ENCODE measurements around the gene C1orf210.

C1orf210 gene

GRCh38 chr1:43253876-43254275, 31.5 kb downstream of the C1orf210 start:
- Histone ChIP-seq H3K9me2 (replicated peaks; ENCODE audit: low read depth, low read length) (no peaks in the 10 kb centered on the region), H3F3A (ENCODE audit: low read depth) (no peaks in the 10 kb centered on the region), H3K9me3 (ENCODE audit: insufficient read depth, low read depth, low read length) (0 out of 2 replicates have a peak, but pooled peaks cover 4% of the 10 kb centered on the region), H3K9ac (ENCODE audit: low read depth, low read length, poor library complexity, severe bottlenecking) (no peak overlapping the region), H3K4me3 (ENCODE audit: low read length, poor library complexity, severe bottlenecking) (no peak overlapping the region), H3K36me3 (ENCODE audit: insufficient read depth, low read length) (no peaks in the 10 kb centered on the region), H4K20me1 (ENCODE audit: insufficient read depth, low read length, poor library complexity, severe bottlenecking) (no peaks in the 10 kb centered on the region), H2AFZ (ENCODE audit: low read length) (no peak overlapping the region), H3K27me3 (ENCODE audit: insufficient read depth, low read length, poor library complexity, severe bottlenecking) (no peaks in the 10 kb centered on the region), H3K4me2 (ENCODE audit: low read depth, low read length, poor library complexity, severe bottlenecking) (no peak overlapping the region), H3K4me1 (ENCODE audit: insufficient read depth, low read length, poor library complexity, severe bottlenecking) (no peaks in the 10 kb centered on the region), H3K79me2 (ENCODE audit: insufficient read depth, low read length) (no peaks in the 10 kb centered on the region)
- TF ChIP-seq CTCF (conservative IDR thresholded peaks at IDR 0.05; ENCODE audit: low read length): no peak
- no peak for TF ChIP-seq EZH2phosphoT487 (IDR thresholded peaks at IDR 0.05; ENCODE audit: borderline replicate concordance)

- no peaks in the 10 kb centered on the region for H3K9me2 ChIP-seq (replicated peaks; ENCODE audit: low read depth, low read length)
Measured at GRCh38 chr1:43253173-43253572, 32.2 kb downstream of the C1orf210 start.

GRCh38 chr1:43252225-43252624, 33.2 kb downstream of the C1orf210 start:
- Histone ChIP-seq H3F3A (ENCODE audit: low read depth) (no peaks in the 10 kb centered on the region), H3K27me3 (ENCODE audit: insufficient read depth, low read length, poor library complexity, severe bottlenecking) (peaks cover under 1% of the 10 kb centered on the region), H3K4me2 (ENCODE audit: low read depth, low read length, poor library complexity, severe bottlenecking) (no peak overlapping the region), H3K9me3 (ENCODE audit: insufficient read depth, low read depth, low read length) (peaks cover 2% of the 10 kb centered on the region; the same call in 1 of the 2 replicates), H3K4me3 (ENCODE audit: low read length, poor library complexity, severe bottlenecking) (no peak overlapping the region), H3K9me2 (replicated peaks; ENCODE audit: low read depth, low read length) (no peaks in the 10 kb centered on the region), H3K36me3 (ENCODE audit: insufficient read depth, low read length) (no peaks in the 10 kb centered on the region), H2AFZ (ENCODE audit: low read length) (no peak overlapping the region), H3K4me1 (ENCODE audit: insufficient read depth, low read length, poor library complexity, severe bottlenecking) (no peaks in the 10 kb centered on the region), H4K20me1 (ENCODE audit: insufficient read depth, low read length, poor library complexity, severe bottlenecking) (no peaks in the 10 kb centered on the region), H3K9ac (ENCODE audit: low read depth, low read length, poor library complexity, severe bottlenecking) (no peak overlapping the region), H3K79me2 (ENCODE audit: insufficient read depth, low read length) (no peaks in the 10 kb centered on the region)
- TF ChIP-seq EZH2phosphoT487 (IDR thresholded peaks at IDR 0.05; ENCODE audit: borderline replicate concordance): no peak
- no peak for TF ChIP-seq CTCF (conservative IDR thresholded peaks at IDR 0.05; ENCODE audit: low read length)

More at GRCh38 chr1:43253173-43253572, 32.2 kb downstream of the C1orf210 start:
- Histone ChIP-seq H3K36me3 (ENCODE audit: insufficient read depth, low read length) (no peaks in the 10 kb centered on the region), H3K4me3 (ENCODE audit: low read length, poor library complexity, severe bottlenecking) (no peak overlapping the region), H4K20me1 (ENCODE audit: insufficient read depth, low read length, poor library complexity, severe bottlenecking) (no peaks in the 10 kb centered on the region), H3K9me3 (ENCODE audit: insufficient read depth, low read depth, low read length) (no peaks in the 10 kb centered on the region), H3K4me1 (ENCODE audit: insufficient read depth, low read length, poor library complexity, severe bottlenecking) (no peaks in the 10 kb centered on the region), H3K79me2 (ENCODE audit: insufficient read depth, low read length) (no peaks in the 10 kb centered on the region), H3K27me3 (ENCODE audit: insufficient read depth, low read length, poor library complexity, severe bottlenecking) (no peaks in the 10 kb centered on the region), H3F3A (ENCODE audit: low read depth) (no peaks in the 10 kb centered on the region), H3K4me2 (ENCODE audit: low read depth, low read length, poor library complexity, severe bottlenecking) (no peak overlapping the region), H3K9ac (ENCODE audit: low read depth, low read length, poor library complexity, severe bottlenecking) (no peak overlapping the region), H2AFZ (ENCODE audit: low read length) (no peak overlapping the region)
- TF ChIP-seq CTCF (conservative IDR thresholded peaks at IDR 0.05; ENCODE audit: low read length): no peak
- TF ChIP-seq EZH2phosphoT487 (IDR thresholded peaks at IDR 0.05; ENCODE audit: borderline replicate concordance): no peak

Data from Loucy (cell line).